GOT3 (cell line): Measurements from ENCODE around the gene PDE4D.

ENCODE experiments used
- DNase-seq: peaks from one replicate; lab custom pipeline; 2025; ENCODE audit warnings: mixed read lengths; lab: John Stamatoyannopoulos, UW

PDE4D gene

GRCh38 chr5:58927181-58927580 is 966.3 kb downstream of the PDE4D start:
- DNase-seq, result no peak

- DNase-seq, result no peak
These were observed 967.0 kb downstream of the PDE4D start for GRCh38 chr5:58926541-58926935.

DNA sequence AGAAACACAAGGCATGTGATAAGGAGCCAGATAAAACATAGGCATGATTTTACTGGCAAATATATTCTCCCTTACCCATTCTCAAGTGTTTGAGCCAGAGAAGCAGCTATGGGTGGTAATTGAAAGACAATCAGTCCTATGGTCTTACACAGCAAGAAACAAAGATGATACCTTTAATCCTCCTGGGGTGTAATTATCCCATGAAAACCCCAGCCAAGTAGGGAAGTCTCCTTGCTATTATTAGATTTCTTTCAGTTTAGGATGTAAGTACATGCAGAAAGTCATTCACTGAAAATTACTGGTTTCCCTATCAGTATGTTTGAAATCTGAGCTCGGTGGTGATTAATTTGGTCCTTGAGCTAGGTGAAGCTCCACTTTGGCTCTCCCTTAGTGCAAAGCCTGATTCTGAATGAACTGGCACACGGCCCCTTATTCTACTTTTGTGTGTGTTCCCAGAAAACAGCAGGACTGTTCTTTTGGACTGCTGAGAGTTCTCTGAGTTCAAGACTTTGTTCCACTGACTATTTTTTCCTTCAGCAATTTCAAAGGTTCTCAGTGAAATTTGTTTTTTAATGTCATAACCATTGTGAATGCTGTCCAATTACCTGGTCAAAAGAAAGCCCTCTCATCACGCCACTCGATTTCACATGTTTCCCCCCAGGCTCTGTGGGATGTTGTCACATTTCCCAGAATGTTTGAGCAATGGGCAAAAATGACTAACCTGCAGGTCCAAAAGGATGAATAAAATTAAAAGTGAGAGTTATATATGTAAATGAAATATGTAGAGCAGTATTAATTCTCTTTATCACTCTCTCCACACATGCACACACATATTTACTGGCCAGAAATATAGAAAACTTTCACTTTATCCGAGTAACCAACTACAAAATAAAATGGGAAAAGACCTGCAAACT is 967.6 kb downstream of the PDE4D start:
- DNase-seq, result no peak

- no peak for DNase-seq
These were observed 969.2 kb downstream of the PDE4D start for GRCh38 chr5:58924306-58924705.

- DNase-seq, result no peak
These were observed 970.2 kb downstream of the PDE4D start for GRCh38 chr5:58923355-58923754.

- no peak for DNase-seq
These were observed 970.9 kb downstream of the PDE4D start for GRCh38 chr5:58922461-58923171.

- DNase-seq, result no peak
These were observed 972.4 kb downstream of the PDE4D start for GRCh38 chr5:58921159-58921558.

DNA sequence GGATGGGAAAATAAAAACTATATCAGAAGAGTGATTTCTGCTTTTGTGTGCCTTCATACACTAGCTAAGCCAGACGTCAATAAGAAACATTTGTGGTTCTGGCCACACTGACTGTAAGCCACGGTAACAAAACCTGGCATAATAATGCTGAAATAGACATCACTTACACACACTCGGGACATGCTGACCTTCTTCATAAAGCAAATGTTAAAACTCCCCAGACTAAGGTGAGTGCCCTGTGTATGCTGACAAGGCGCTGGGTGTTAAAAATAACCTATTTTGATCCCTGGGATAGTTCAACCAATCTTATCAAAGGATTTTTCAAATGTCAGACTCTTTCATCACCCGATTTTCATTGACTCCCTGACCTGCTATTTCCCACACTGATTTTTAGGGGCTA is 973.7 kb downstream of the PDE4D start:
- no peak for DNase-seq
